ENCODE measurements around the gene CHCHD10. TPM values are rescaled to one million over a fixed set of nuclear protein-coding genes. Genes with fewer than 3 reads are reported as not detected.

Gene CHCHD10
- total RNA-seq, 6 experiments from 2014 or later = 133 to 416 (median 252) TPM

GRCh38 chr22:23786261-23786710, 18.5 kb upstream of the CHCHD10 start:
- WGBS (ENCODE audit: insufficient coverage, low coverage, low lambda C conversion rate, missing lambda C conversion rate) = 13% methylated on average over 6 of the region's 9 CpGs
- H3K36me3 ChIP-seq = no peaks in the 10 kb centered on the region
- intact Hi-C loops (cut with DNase I) = no loop called here
- TF ChIP-seq, protein P1, sequence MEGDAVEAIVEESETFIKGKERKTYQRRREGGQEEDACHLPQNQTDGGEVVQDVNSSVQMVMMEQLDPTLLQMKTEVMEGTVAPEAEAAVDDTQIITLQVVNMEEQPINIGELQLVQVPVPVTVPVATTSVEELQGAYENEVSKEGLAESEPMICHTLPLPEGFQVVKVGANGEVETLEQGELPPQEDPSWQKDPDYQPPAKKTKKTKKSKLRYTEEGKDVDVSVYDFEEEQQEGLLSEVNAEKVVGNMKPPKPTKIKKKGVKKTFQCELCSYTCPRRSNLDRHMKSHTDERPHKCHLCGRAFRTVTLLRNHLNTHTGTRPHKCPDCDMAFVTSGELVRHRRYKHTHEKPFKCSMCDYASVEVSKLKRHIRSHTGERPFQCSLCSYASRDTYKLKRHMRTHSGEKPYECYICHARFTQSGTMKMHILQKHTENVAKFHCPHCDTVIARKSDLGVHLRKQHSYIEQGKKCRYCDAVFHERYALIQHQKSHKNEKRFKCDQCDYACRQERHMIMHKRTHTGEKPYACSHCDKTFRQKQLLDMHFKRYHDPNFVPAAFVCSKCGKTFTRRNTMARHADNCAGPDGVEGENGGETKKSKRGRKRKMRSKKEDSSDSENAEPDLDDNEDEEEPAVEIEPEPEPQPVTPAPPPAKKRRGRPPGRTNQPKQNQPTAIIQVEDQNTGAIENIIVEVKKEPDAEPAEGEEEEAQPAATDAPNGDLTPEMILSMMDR (IDR thresholded peaks at IDR 0.05) = no peak
- no peak for TF ChIP-seq POLR2A (IDR thresholded peaks at IDR 0.05)
- no peaks in the 10 kb centered on the region for H3K9me3 ChIP-seq
- peak overlapping the region; percentile 87 to 95 (median 92) for H3K4me3 ChIP-seq
- H3K27me3 ChIP-seq = no peaks in the 10 kb centered on the region
- DNase-seq = peak in 1 of 3 donors; percentile 75
- peaks cover 0 to 48% (median 9%) of the 10 kb centered on the region in 4 donors for H3K4me1 ChIP-seq
- peak overlapping the region; percentile 95 to 100 (median 98) for H3K27ac ChIP-seq
- ATAC-seq = peak; percentile 5 to 55 (median 31)

DNA sequence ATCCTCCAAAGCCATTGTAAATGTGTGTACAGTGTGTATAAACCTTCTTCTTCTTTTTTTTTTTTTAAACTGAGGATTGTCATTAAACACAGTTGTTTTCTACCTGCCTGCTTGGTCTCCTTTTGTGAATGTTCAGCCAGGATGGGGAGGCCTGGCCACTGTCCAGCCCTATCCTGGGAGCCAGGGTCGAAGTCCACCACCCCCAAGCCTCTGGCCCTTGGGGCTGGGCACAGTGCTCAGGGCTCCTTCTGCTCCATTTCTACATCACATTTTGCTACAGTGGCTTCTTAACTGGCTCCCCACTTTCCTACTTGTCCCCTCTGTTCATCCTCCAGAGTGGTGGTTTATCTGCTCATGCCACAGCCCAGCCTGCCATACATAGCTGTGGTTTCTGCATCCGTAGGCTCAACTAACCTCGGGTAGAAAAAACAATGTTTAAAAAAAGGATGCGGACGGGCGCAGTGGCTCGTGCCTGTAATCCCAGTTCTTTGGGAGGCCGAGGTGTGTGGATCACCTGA, 16.5 kb upstream of the CHCHD10 start:
- intact Hi-C loops (cut with DNase I) = no loop called here

GRCh38 chr22:23783265-23784150, 15.7 kb upstream of the CHCHD10 start:
- no peak for DNase-seq
- WGBS (ENCODE audit: insufficient coverage, low coverage, low lambda C conversion rate, missing lambda C conversion rate) = 66% methylated on average over 4 of the region's 15 CpGs
- no peaks in the 10 kb centered on the region for H3K9me3 ChIP-seq
- peak overlapping the region in 1 of 3 donors; percentile 16 for H3K27ac ChIP-seq
- TF ChIP-seq, protein P1 (IDR thresholded peaks at IDR 0.05) = no peak
- TF ChIP-seq POLR2A (IDR thresholded peaks at IDR 0.05) = no peak
- no peaks in the 10 kb centered on the region for H3K27me3 ChIP-seq
- no peak for ATAC-seq
- intact Hi-C loops (cut with DNase I) = no loop called here
- no peak overlapping the region for H3K4me3 ChIP-seq
- H3K4me1 ChIP-seq = peaks cover 0 to 38% (median 9%) of the 10 kb centered on the region in 4 donors
- no peaks in the 10 kb centered on the region for H3K36me3 ChIP-seq

More for the DNA sequence above, 16.5 kb upstream of the CHCHD10 start:
- 40% methylated on average over 8 of the region's 8 CpGs for WGBS (ENCODE audit: insufficient coverage, low coverage, low lambda C conversion rate, missing lambda C conversion rate)
- peak; percentile 69 to 81 (median 78) for DNase-seq
- Histone ChIP-seq H3K4me3 (no peak overlapping the region), H3K27me3 (no peaks in the 10 kb centered on the region), H3K9me3 (no peaks in the 10 kb centered on the region), H3K4me1 (peaks cover 0 to 41% (median 9%) of the 10 kb centered on the region in 4 donors), H3K36me3 (no peaks in the 10 kb centered on the region), H3K27ac (peak overlapping the region in 1 of 3 donors; percentile 16)
- peak; percentile 35 to 61 (median 46) for ATAC-seq
- TF ChIP-seq, protein P1 (IDR thresholded peaks at IDR 0.05) = no peak
- TF ChIP-seq POLR2A (IDR thresholded peaks at IDR 0.05) = no peak

- DNase-seq (no peak), ATAC-seq (no peak)
- peaks cover 0 to 30% (median 9%) of the 10 kb centered on the region in 4 donors for H3K4me1 ChIP-seq
- no peak for TF ChIP-seq POLR2A (IDR thresholded peaks at IDR 0.05)
- TF ChIP-seq, protein P1 (IDR thresholded peaks at IDR 0.05) = no peak
- no peaks in the 10 kb centered on the region for H3K9me3 ChIP-seq
- H3K27ac ChIP-seq = no peak overlapping the region
- no CpG with 5 or more reads among the region's 1 CpG for WGBS (ENCODE audit: insufficient coverage, low coverage, low lambda C conversion rate, missing lambda C conversion rate)
- H3K36me3 ChIP-seq = no peaks in the 10 kb centered on the region
- H3K4me3 ChIP-seq = no peak overlapping the region
- intact Hi-C loops (cut with DNase I) = no loop called here
- no peaks in the 10 kb centered on the region for H3K27me3 ChIP-seq
These were observed 14.9 kb upstream of the CHCHD10 start for GRCh38 chr22:23782703-23783102.

All from right lobe of liver (tissue), 6 donors.